GM18526 (cell line): Measurements from ENCODE around the gene CD99.
A peak's percentile ranks its signal among the peaks of the same experiment; 100 is the strongest.

Experiments used
- POLR2A ChIP-seq: IDR thresholded peaks from 3 replicates; pipeline ENCODE4 v1.6.1; 2011; ENCODE audit not compliant: insufficient read length; ENCODE audit errors: extremely low read depth

Gene CD99

GRCh38 chrX:2690856-2691542 lies at the start of gene CD99:
CD99 (plus strand) TSS chrX:2691295; CDS start chrX:2691361, 66 bp downstream.
- TF ChIP-seq POLR2A, result peak; percentile 60

- no peak for TF ChIP-seq POLR2A
These were observed 48.9 kb upstream of the CD99 start for GRCh38 chrX:2642146-2642545.

GRCh38 chrX:2642791-2643190 lies 48.3 kb upstream of the CD99 start:
- no peak for TF ChIP-seq POLR2A

GRCh38 chrX:2643880-2644279 lies 47.2 kb upstream of the CD99 start:
- no peak for TF ChIP-seq POLR2A

- no peak for TF ChIP-seq POLR2A
These were observed 45.5 kb upstream of the CD99 start for GRCh38 chrX:2645563-2645962.

GRCh38 chrX:2647627-2648026 lies 43.5 kb upstream of the CD99 start:
- TF ChIP-seq POLR2A, result no peak

GRCh38 chrX:2650037-2650436 lies 41.1 kb upstream of the CD99 start:
- no peak for TF ChIP-seq POLR2A

- no peak for TF ChIP-seq POLR2A
These were observed 40.2 kb upstream of the CD99 start for GRCh38 chrX:2650865-2651264.

- TF ChIP-seq POLR2A, result no peak
These were observed 39.0 kb upstream of the CD99 start for GRCh38 chrX:2652106-2652505.

- no peak for TF ChIP-seq POLR2A
These were observed 36.4 kb upstream of the CD99 start for GRCh38 chrX:2654436-2655340.

GRCh38 chrX:2656257-2656836 lies 34.7 kb upstream of the CD99 start:
- no peak for TF ChIP-seq POLR2A

GRCh38 chrX:2657532-2658113 lies 33.5 kb upstream of the CD99 start:
- no peak for TF ChIP-seq POLR2A

GRCh38 chrX:2658585-2659292 lies 32.4 kb upstream of the CD99 start:
- no peak for TF ChIP-seq POLR2A

- no peak for TF ChIP-seq POLR2A
These were observed 28.5 kb upstream of the CD99 start for GRCh38 chrX:2662586-2662985.

- TF ChIP-seq POLR2A, result no peak
These were observed 26.6 kb upstream of the CD99 start for GRCh38 chrX:2664502-2664901.
